Suprapubic skin (tissue), 4 donors: ENCODE measurements around the gene ZFHX3.

ENCODE experiments used
- EP300 ChIP-seq: sonication (generic); formaldehyde crosslinking; IDR thresholded peaks from one replicate; pipeline ENCODE4 v1.6.1; 2017; ENCODE audit warnings: antibody characterized with exemption
- POLR2A ChIP-seq, 2 donors: fragments of 450-650 bp; IDR thresholded peaks; one replicate each; pipeline ENCODE4 v1.6.1; 2017; ENCODE audit warnings: antibody characterized with exemption in 2 of 2, mild to moderate bottlenecking in 2 of 2, moderate library complexity in 2 of 2
- POLR2AphosphoS5 ChIP-seq, 3 donors: sonication (generic); formaldehyde crosslinking; IDR thresholded peaks; one replicate each; pipeline ENCODE4 v1.6.1; 2017; ENCODE audit warnings: antibody characterized with exemption in 3 of 3
- TF ChIP-seq, protein P1 (sequence below), 2 donors: fragments of 200-600 bp in 1 of 2; fragments of 450-650 bp in 1 of 2; sonication (generic) in 1 of 2; IDR thresholded peaks; one replicate each; pipeline ENCODE4 v1.5.1; 2016 to 2019; ENCODE audit warnings: antibody characterized with exemption in 2 of 2, mild to moderate bottlenecking in 1 of 2, moderate library complexity in 1 of 2

- TF ChIP-seq, protein P1, sequence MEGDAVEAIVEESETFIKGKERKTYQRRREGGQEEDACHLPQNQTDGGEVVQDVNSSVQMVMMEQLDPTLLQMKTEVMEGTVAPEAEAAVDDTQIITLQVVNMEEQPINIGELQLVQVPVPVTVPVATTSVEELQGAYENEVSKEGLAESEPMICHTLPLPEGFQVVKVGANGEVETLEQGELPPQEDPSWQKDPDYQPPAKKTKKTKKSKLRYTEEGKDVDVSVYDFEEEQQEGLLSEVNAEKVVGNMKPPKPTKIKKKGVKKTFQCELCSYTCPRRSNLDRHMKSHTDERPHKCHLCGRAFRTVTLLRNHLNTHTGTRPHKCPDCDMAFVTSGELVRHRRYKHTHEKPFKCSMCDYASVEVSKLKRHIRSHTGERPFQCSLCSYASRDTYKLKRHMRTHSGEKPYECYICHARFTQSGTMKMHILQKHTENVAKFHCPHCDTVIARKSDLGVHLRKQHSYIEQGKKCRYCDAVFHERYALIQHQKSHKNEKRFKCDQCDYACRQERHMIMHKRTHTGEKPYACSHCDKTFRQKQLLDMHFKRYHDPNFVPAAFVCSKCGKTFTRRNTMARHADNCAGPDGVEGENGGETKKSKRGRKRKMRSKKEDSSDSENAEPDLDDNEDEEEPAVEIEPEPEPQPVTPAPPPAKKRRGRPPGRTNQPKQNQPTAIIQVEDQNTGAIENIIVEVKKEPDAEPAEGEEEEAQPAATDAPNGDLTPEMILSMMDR (IDR thresholded peaks at IDR 0.05), result no peak
- TF ChIP-seq POLR2AphosphoS5 (IDR thresholded peaks at IDR 0.05) (no peak), POLR2A (IDR thresholded peaks at IDR 0.05) (no peak), EP300 (no peak)
Measured at GRCh38 chr16:72751076-72751475, 296.9 kb downstream of the ZFHX3 start.
